Stomach (tissue), 19 donors: ENCODE results near the gene HDAC3. TPM values are rescaled to one million over a fixed set of nuclear protein-coding genes. Genes with fewer than 3 reads are reported as not detected.

Experiments
- DNase-seq, 2 donors: peaks; one replicate each; pipeline versions ENCODE4 v3.0.0 to v3.0.0-alpha.2; 2013 to 2019
- H3K27ac ChIP-seq, 5 donors: fragments of 200-600 bp in 4 of 5; sonication (generic) in 4 of 5; one replicate each; pipeline ENCODE4 v1.5.1; 2013 to 2019; ENCODE audit warnings: mild to moderate bottlenecking in 1 of 5, moderate library complexity in 1 of 5
- H3K27me3 ChIP-seq, 3 donors: fragments of 200-600 bp; sonication (generic); one replicate each; pipeline ENCODE4 v1.5.1; 2017 to 2019; ENCODE audit warnings: mixed run types in 1 of 3
- H3K36me3 ChIP-seq, 4 donors: fragments of 200-600 bp; sonication (generic); 1 replicate in 3 of 4; 2 replicates in 1 of 4; pipeline ENCODE4 v1.5.1; 2016 to 2019
- H3K4me1 ChIP-seq, 4 donors: fragments of 200-600 bp; sonication (generic); one replicate each; pipeline ENCODE4 v1.5.1; 2016 to 2019
- H3K4me3 ChIP-seq, 4 donors: fragments of 200-600 bp; sonication (generic) in 3 of 4; one replicate each; pipeline ENCODE4 v1.5.1; 2016 to 2019; ENCODE audit warnings: mild to moderate bottlenecking in 1 of 4
- H3K9me3 ChIP-seq, 4 donors: fragments of 200-600 bp; sonication (generic); one replicate each; pipeline ENCODE4 v1.5.1; 2016 to 2019
- CTCF ChIP-seq, 7 experiments: fragments of 450-650 bp in 4 of 7; fragments of 200-600 bp in 3 of 7; sonication (generic) in 3 of 7; IDR thresholded peaks; one replicate each; pipeline ENCODE4 v1.5.1; 2016 to 2019; ENCODE audit warnings: antibody characterized with exemption in 7 of 7, control low read depth in 2 of 7, mild to moderate bottlenecking in 1 of 7
- EP300 ChIP-seq: sonication (generic); formaldehyde crosslinking; IDR thresholded peaks from one replicate; pipeline ENCODE4 v1.6.1; 2017; ENCODE audit warnings: antibody characterized with exemption
- POLR2A ChIP-seq, 4 donors: fragments of 450-650 bp; IDR thresholded peaks; one replicate each; pipeline ENCODE4 v1.6.1; 2016; ENCODE audit warnings: antibody characterized with exemption in 4 of 4, control low read depth in 2 of 4, mild to moderate bottlenecking in 1 of 4, moderate library complexity in 1 of 4
- POLR2AphosphoS5 ChIP-seq, 3 donors: sonication (generic); formaldehyde crosslinking; IDR thresholded peaks; one replicate each; pipeline ENCODE4 v1.6.1; 2016; ENCODE audit warnings: antibody characterized with exemption in 3 of 3
- WGBS, 5 donors: extraction: QIAGEN DNeasy Blood & Tissue Kit in 3 of 5; methylation state at CpG; one replicate each; pipeline versions ENCODE4 v1.1.5 to v1.1.7; 2013 to 2018; 5-methylcytosine and 5-hydroxymethylcytosine counted together
- intact Hi-C: fragments of 100-400 bp; cut with DNase I; formaldehyde crosslinking; loops from one replicate; pipeline ENCODE4 v1.15.1; 2023; ENCODE audit warnings: low total_unique reads
- long read RNA-seq, 10 donors: transcript quantifications; one replicate each; lab custom pipeline, GENCODE V29; 2026
- polyA plus RNA-seq, 3 donors: library from polyadenylated mRNA; stranded (reverse); fragments of 200-250 nt; gene quantifications; one replicate each; pipeline ENCODE4 v1.2.3, GENCODE V29; 2013
- total RNA-seq, 5 donors: library from RNA; depleted of rRNA; stranded (reverse); fragments of >200 nt; gene quantifications; one replicate each; pipeline versions ENCODE4 v1.1.0 to v1.2.3, GENCODE V29; 2014 to 2016
- donor health status: healthy with polysubstance abuse.
- donor health status: Bipolar disorder and iron deficiency.
- donor health status: healthy.

HDAC3 gene
- 10 to 100 TPM; 37.1 to 64.3 (median 48.4) TPM for total RNA-seq
- polyA plus RNA-seq: 10 to 100 TPM; 34.7 to 51.8 (median 36.2) TPM
- long read RNA-seq, donor 1, partial matches to known transcripts: 0 of 3 reads
- long read RNA-seq, donor 1, other reads (novel, unspliced or antisense): 0 of 3 reads
- long read RNA-seq, donor 2, transcript HDAC3-201 (15 exons, 1,959 nt): major isoform, 5 of 9 reads
- long read RNA-seq, donor 2, partial matches to known transcripts: 0 of 9 reads
- long read RNA-seq, donor 2, other reads (novel, unspliced or antisense): 0 of 9 reads
- long read RNA-seq, donor 3, transcript HDAC3-201 (15 exons, 1,959 nt): major isoform, 8 of 11 reads
- long read RNA-seq, donor 3, partial matches to known transcripts: 0 of 11 reads
- long read RNA-seq, donor 3, other reads (novel, unspliced or antisense): 0 of 11 reads
- long read RNA-seq, donor 4: 0 reads
- long read RNA-seq, donor 5, transcript HDAC3-201 (15 exons, 1,959 nt): major isoform, 6 of 17 reads
- long read RNA-seq, donor 5, partial matches to known transcripts: 9 of 17 reads
- long read RNA-seq, donor 5, other reads (novel, unspliced or antisense): 0 of 17 reads
- long read RNA-seq, donor 6, transcript HDAC3-213 (2 exons, 830 nt): minor isoform, 9 of 46 reads
- long read RNA-seq, donor 6, transcript HDAC3-201 (15 exons, 1,959 nt): major isoform, 13 of 46 reads
- long read RNA-seq, donor 6, partial matches to known transcripts: 23 of 46 reads
- long read RNA-seq, donor 6, other reads (novel, unspliced or antisense): 0 of 46 reads
- long read RNA-seq, donor 7, transcript HDAC3-201 (15 exons, 1,959 nt): major isoform, 10 of 21 reads
- long read RNA-seq, donor 7, partial matches to known transcripts: 8 of 21 reads
- long read RNA-seq, donor 7, other reads (novel, unspliced or antisense): 0 of 21 reads
- long read RNA-seq, donor 8, transcript HDAC3-201 (15 exons, 1,959 nt): major isoform, 9 of 13 reads
- long read RNA-seq, donor 8, partial matches to known transcripts: 0 of 13 reads
- long read RNA-seq, donor 8, other reads (novel, unspliced or antisense): 0 of 13 reads
- long read RNA-seq, donor 9, transcript HDAC3-201 (15 exons, 1,959 nt): major isoform, 5 of 13 reads
- long read RNA-seq, donor 9, partial matches to known transcripts: 7 of 13 reads
- long read RNA-seq, donor 9, other reads (novel, unspliced or antisense): 0 of 13 reads
- long read RNA-seq, donor 10, partial matches to known transcripts: 0 of 3 reads
- long read RNA-seq, donor 10, other reads (novel, unspliced or antisense): 0 of 3 reads

GRCh38 chr5:141636413-141637122, at the start of gene HDAC3, which contains the start of gene RELL2:
HDAC3 (minus strand) TSS chr5:141636849; CDS start chr5:141636790, 59 bp downstream.
RELL2 (plus strand) TSS chr5:141636997; CDS start chr5:141638226, 1,229 bp downstream.
- peak within 1 kb of the TSS; percentile 74 to 90 (median 82) for H3K4me3 ChIP-seq
- peaks cover 0 to 20% (median 19%) of the 10 kb centered on the region in 4 donors for H3K36me3 ChIP-seq
- WGBS, 5 donors: 0 to 2% (median 0%) methylated on average over 13 to 55 of the region's 55 CpGs
- DNase-seq: peak; percentile 96 to 98
- H3K4me1 ChIP-seq: peaks cover 19 to 56% (median 44%) of the 10 kb centered on the region in 4 donors
- TF ChIP-seq POLR2A (IDR thresholded peaks at IDR 0.05): peak in 1 of 4 donors; percentile 6
- TF ChIP-seq EP300: no peak
- no peak for TF ChIP-seq CTCF (IDR thresholded peaks at IDR 0.05)
- peak in 2 of 3 donors; percentile 77 to 88 for TF ChIP-seq POLR2AphosphoS5 (IDR thresholded peaks at IDR 0.05)
- intact Hi-C loops: no loop called here
- peak within 1 kb of the TSS; percentile 81 to 87 (median 86) for H3K27ac ChIP-seq
- H3K27me3 ChIP-seq: peaks cover 0 to 10% (median 0%) of the 10 kb centered on the region in 3 donors
- H3K9me3 ChIP-seq: no peaks in the 10 kb centered on the region

GRCh38 chr5:141685591-141685990, 48.9 kb upstream of the HDAC3 start:
- no peak for DNase-seq
- no peaks in the 10 kb centered on the region for H3K36me3 ChIP-seq
- intact Hi-C loops: no loop called here

DNA sequence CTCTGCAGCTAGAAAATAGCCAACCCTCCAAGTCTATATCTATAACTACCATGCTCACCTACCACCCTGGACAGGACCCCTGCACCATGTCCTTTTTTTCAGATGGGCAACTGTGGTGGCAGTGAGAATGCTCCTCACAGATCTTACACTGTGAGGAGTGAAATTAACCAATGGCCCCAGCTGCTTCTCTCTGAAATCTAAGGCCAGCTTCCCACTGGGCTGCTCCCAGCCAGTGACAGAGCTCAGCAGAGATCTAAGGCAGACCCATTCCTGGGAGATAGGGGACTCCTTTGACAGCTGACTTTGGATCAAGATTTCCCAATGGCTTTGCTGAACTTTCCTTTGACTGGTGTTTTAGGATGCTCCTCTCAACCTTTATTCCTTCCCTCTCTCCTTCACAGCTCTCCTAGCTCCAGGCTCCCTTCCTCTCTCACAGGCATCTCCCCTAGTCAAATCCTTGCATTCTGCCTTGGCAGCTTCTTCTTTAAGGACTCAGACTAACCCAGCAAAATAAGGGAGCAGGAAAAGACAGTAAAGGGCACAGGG, 47.0 kb upstream of the HDAC3 start:
- Histone ChIP-seq H3K27me3 (no peaks in the 10 kb centered on the region), H3K4me3 (no peak overlapping the region), H3K9me3 (no peaks in the 10 kb centered on the region), H3K27ac (no peak overlapping the region), H3K4me1 (peaks cover 23 to 38% (median 31%) of the 10 kb centered on the region in 4 donors), H3K36me3 (peaks cover 0 to 3% (median 0%) of the 10 kb centered on the region in 4 donors)
- no peak for DNase-seq
- intact Hi-C loops: no loop called here
- TF ChIP-seq EP300 (no peak), POLR2AphosphoS5 (IDR thresholded peaks at IDR 0.05) (no peak)

More at GRCh38 chr5:141685591-141685990, 48.9 kb upstream of the HDAC3 start:
- TF ChIP-seq POLR2AphosphoS5 (IDR thresholded peaks at IDR 0.05): no peak
- no peak for TF ChIP-seq POLR2A (IDR thresholded peaks at IDR 0.05)
- no peak for TF ChIP-seq EP300
- TF ChIP-seq CTCF (IDR thresholded peaks at IDR 0.05): no peak
- Histone ChIP-seq H3K4me3 (no peak overlapping the region), H3K9me3 (no peaks in the 10 kb centered on the region), H3K4me1 (peaks cover 22 to 28% (median 24%) of the 10 kb centered on the region in 4 donors), H3K27me3 (peaks cover 0 to 10% (median 0%) of the 10 kb centered on the region in 3 donors), H3K27ac (no peak overlapping the region)
- 62 to 80% (median 77%) methylated on average over 1 of the region's 1 CpG for WGBS, 5 donors
